Adrenal gland (tissue), 12 donors: ENCODE results near the gene RAMACL. TPM values are rescaled to one million over a fixed set of nuclear protein-coding genes. Genes with fewer than 3 reads are reported as not detected.

Experiments used
- DNase-seq, 7 donors: peaks; one replicate each; pipeline ENCODE4 v3.0.0-alpha.2; 2019 to 2020
- H3K27ac ChIP-seq, 5 donors: fragments of 200-600 bp; sonication (generic) in 4 of 5; 1 replicate in 3 of 5; 2 replicates in 2 of 5; pipeline versions ENCODE4 v1.5.1 to v1.8.0; 2016 to 2020; ENCODE audit warnings: mild to moderate bottlenecking in 1 of 5
- H3K27me3 ChIP-seq: fragments of 200-600 bp; 2 replicates; pipeline ENCODE4 v1.8.0; 2021
- H3K36me3 ChIP-seq, 2 donors: fragments of 200-600 bp; replicated peaks in 1 of 2; 1 replicate in 1 of 2; 2 replicates in 1 of 2; pipeline versions ENCODE4 v1.5.1 to v1.8.0; 2018 to 2022
- H3K4me1 ChIP-seq, 2 donors: fragments of 200-600 bp; replicated peaks in 1 of 2; 1 replicate in 1 of 2; 2 replicates in 1 of 2; pipeline versions ENCODE4 v1.5.1 to v1.8.0; 2018 to 2021
- H3K4me3 ChIP-seq, 4 donors: fragments of 200-600 bp; sonication (generic) in 3 of 4; one replicate each; pipeline ENCODE4 v1.5.1; 2016 to 2018
- H3K9me3 ChIP-seq, 3 donors: fragments of 200-600 bp; sonication (generic) in 1 of 3; replicated peaks in 1 of 3; 1 replicate in 2 of 3; 2 replicates in 1 of 3; pipeline versions ENCODE4 v1.5.1 to v1.8.0; 2016 to 2021
- CTCF ChIP-seq, 6 experiments: fragments of 450-650 bp in 4 of 6; fragments of 200-600 bp in 2 of 6; sonication (generic) in 1 of 6; IDR thresholded peaks; 1 replicate in 5 of 6; 2 replicates in 1 of 6; pipeline versions ENCODE4 v1.5.1 to v1.8.0; 2016 to 2021; ENCODE audit warnings: antibody characterized with exemption in 6 of 6, mild to moderate bottlenecking in 2 of 6, moderate library complexity in 1 of 6
- POLR2A ChIP-seq, 2 donors: fragments of 450-650 bp; IDR thresholded peaks; one replicate each; pipeline ENCODE4 v1.6.1; 2017; ENCODE audit warnings: antibody characterized with exemption in 2 of 2, mild to moderate bottlenecking in 2 of 2, moderate library complexity in 1 of 2
- WGBS, 4 donors: extraction: QIAGEN DNeasy Blood & Tissue Kit in 2 of 4; methylation state at CpG; one replicate each; pipeline versions ENCODE4 v1.1.5 to v1.1.7; 2013 to 2017; 5-methylcytosine and 5-hydroxymethylcytosine counted together
- intact Hi-C, 2 donors: fragments of 100-400 bp; cut with DNase I; formaldehyde crosslinking; loops; one replicate each; pipeline versions ENCODE4 v1.14.1 to v1.15.0; 2022 to 2023
- polyA plus RNA-seq, 3 donors: library from polyadenylated mRNA; stranded (reverse); fragments of 200-250 nt in 2 of 3; fragments of 350-450 nt in 1 of 3; fragmentation: Illumina TruSeq in 1 of 3; extraction: RNeasy Lipid Tissue Mini Kit (QIAGEN cat#74804) in 1 of 3; gene quantifications; one replicate each; pipeline ENCODE4 v1.2.3, GENCODE V29; 2013 to 2014
- total RNA-seq, 9 donors: library from RNA; depleted of rRNA in 4 of 9; stranded (reverse); fragments of >200 nt in 4 of 9; fragments of 120-200 nt in 1 of 9; fragmentation: NEBNext Ultra II Directional in 1 of 9; extraction: Animal tissue kit (Norgen Biotek cat#: 25700) in 1 of 9; gene quantifications; one replicate each; pipeline versions ENCODE4 v1.1.0 to v1.2.4, GENCODE V29; 2013 to 2023
- donor health status: healthy with polysubstance abuse.
- donor health status: Bipolar disorder and iron deficiency.
- donor health status: DM: yes; HTN: yes; CAD: no.
- donor health status: DM: no; HTN: no; CAD: no.
- donor health status: DM: no; HTN: no; CAD: no.
- donor health status: DM: yes; HTN: yes; CAD: no.

The RAMACL gene
- total and polyA plus RNA-seq, 12 donors = 0.14 to 4.2 (median 0.46) TPM

GRCh38 chr6:166556863-166557322 is 29.6 kb downstream of the RAMACL start:
- Histone ChIP-seq H3K27me3 (no peaks in the 10 kb centered on the region), H3K36me3 (no peaks in the 10 kb centered on the region), H3K9me3 (no peaks in the 10 kb centered on the region), H3K4me1 (peaks cover 5 to 6% of the 10 kb centered on the region in 2 donors), H3K27ac (peak overlapping the region in 3 of 5 donors; percentile 39 to 69 (median 53)), H3K4me3 (no peak overlapping the region)
- TF ChIP-seq POLR2A (IDR thresholded peaks at IDR 0.05) (peak in 1 of 2 donors; percentile 30), CTCF (IDR thresholded peaks at IDR 0.05) (no peak)
- intact Hi-C loops = no loop called here
- 17 to 77% (median 56%) methylated on average over 9 to 16 of the region's 16 CpGs for WGBS, 4 donors
- peak; percentile 71 to 95 (median 93) for DNase-seq

DNA sequence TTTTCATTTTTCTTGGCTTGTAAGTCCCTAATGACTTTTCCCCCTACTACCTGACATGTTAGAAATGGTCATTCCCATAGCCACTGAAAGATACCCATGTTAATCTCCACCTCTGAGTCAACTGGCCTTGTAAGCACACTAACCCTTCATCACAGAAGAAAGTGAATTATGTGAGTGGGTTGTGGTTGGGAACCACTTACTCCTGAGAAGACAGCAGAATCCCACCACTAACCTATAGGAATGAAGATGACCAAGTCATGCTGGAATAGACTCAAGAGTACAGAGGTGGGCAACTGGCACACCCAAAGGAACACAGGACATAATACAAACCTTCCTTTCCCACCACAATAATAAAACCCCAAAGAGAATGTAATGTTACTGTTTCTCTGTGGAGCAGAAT is 30.1 kb downstream of the RAMACL start:
- Histone ChIP-seq H3K27ac (peak overlapping the region in 2 of 5 donors; percentile 53 to 61), H3K4me3 (no peak overlapping the region), H3K4me1 (peaks cover 5 to 6% of the 10 kb centered on the region in 2 donors), H3K9me3 (no peaks in the 10 kb centered on the region), H3K36me3 (no peaks in the 10 kb centered on the region), H3K27me3 (no peaks in the 10 kb centered on the region)
- no peak for TF ChIP-seq POLR2A (IDR thresholded peaks at IDR 0.05)
- no peak for TF ChIP-seq CTCF (IDR thresholded peaks at IDR 0.05)
- no peak for DNase-seq
- intact Hi-C loops = no loop called here

- 84 to 91% (median 88%) methylated on average over 6 of the region's 6 CpGs for WGBS, 4 donors
- peak overlapping the region in 1 of 5 donors; percentile 36 for H3K27ac ChIP-seq
- intact Hi-C loops = no loop called here
- H3K36me3 ChIP-seq = no peaks in the 10 kb centered on the region
- TF ChIP-seq CTCF (IDR thresholded peaks at IDR 0.05) (no peak), POLR2A (IDR thresholded peaks at IDR 0.05) (no peak)
- DNase-seq = no peak
- peaks cover 5 to 6% of the 10 kb centered on the region in 2 donors for H3K4me1 ChIP-seq
- no peak overlapping the region for H3K4me3 ChIP-seq
- no peaks in the 10 kb centered on the region for H3K9me3 ChIP-seq
- no peaks in the 10 kb centered on the region for H3K27me3 ChIP-seq
Observed at GRCh38 chr6:166555086-166555485, 31.4 kb downstream of the RAMACL start.

DNA sequence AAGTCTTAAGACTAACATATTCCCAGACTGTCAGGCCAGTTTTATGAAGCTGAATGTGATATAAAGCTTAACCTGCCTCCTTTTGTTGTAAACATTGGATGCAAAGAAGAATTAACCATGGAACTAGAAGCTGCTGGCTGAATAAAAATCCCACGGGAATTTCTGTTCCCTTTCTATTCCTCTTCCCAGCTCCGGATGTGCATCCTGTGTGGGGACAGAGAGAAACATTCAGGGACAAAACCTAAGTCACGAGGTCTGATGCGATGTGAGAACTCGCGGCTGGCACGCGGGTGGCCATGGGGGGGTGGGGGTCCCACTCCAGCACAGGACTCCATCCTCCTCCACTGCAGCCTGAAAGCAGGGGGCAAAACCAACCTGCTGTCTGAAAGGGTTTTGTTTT is 32.2 kb downstream of the RAMACL start:
- intact Hi-C loops = no loop called here
- WGBS, 4 donors = 60 to 81% (median 77%) methylated on average over 8 of the region's 8 CpGs
- peak overlapping the region in 1 of 5 donors; percentile 68 for H3K27ac ChIP-seq

More for the DNA sequence above, 32.2 kb downstream of the RAMACL start:
- Histone ChIP-seq H3K9me3 (no peaks in the 10 kb centered on the region), H3K4me3 (no peak overlapping the region), H3K4me1 (peaks cover 5 to 6% of the 10 kb centered on the region in 2 donors), H3K27me3 (no peaks in the 10 kb centered on the region), H3K36me3 (no peaks in the 10 kb centered on the region)
- no peak for TF ChIP-seq POLR2A (IDR thresholded peaks at IDR 0.05)
- TF ChIP-seq CTCF (IDR thresholded peaks at IDR 0.05) = no peak
- peak in 1 of 7 donors; percentile 51 for DNase-seq
